H1 (cell line): ENCODE measurements around the gene MAFB. TPM values are rescaled to one million over a fixed set of nuclear protein-coding genes. Genes with fewer than 3 reads are reported as not detected.
A peak's percentile ranks its signal among the peaks of the same experiment; 100 is the strongest.

Experiments used
- CTCF ChIA-PET: fragments of 300-600 bp; sonication (Branson Sonifier 250); formaldehyde crosslinking; loops from one replicate; lab custom pipeline; 2021; ENCODE audit not compliant: partially characterized antibody; lab: Charles Lee
- POLR2A ChIA-PET: fragments of 300-600 bp; sonication (Branson Sonifier 250); formaldehyde crosslinking; loops from one replicate; lab custom pipeline; 2021; ENCODE audit warnings: inconsistent platforms; ENCODE audit not compliant: partially characterized antibody; lab: Charles Lee
- DNase-seq, 2 experiments: peaks; one replicate each; pipeline versions ENCODE4 v3.0.0 to v3.0.0-alpha.2; 2010 to 2022; ENCODE audit warnings: low spot score in 2 of 2, low read depth in 1 of 2, mixed read lengths in 1 of 2
- FAIRE-seq: peaks from 2 replicates; lab custom pipeline; 2011; peaks lifted over from hg19 to GRCh38; lab: Jason Lieb, UNC
- H2AFZ ChIP-seq: 2 replicates; pipeline ENCODE4 v1.8.1; 2012; ENCODE audit warnings: low read length, inconsistent platforms
- H2AK5ac ChIP-seq: 2 replicates; pipeline ENCODE4 v1.6.1; 2013; ENCODE audit warnings: low read depth, low read length
- H2BK120ac ChIP-seq: replicated peaks from 2 replicates; pipeline ENCODE3; 2013; ENCODE audit warnings: low read depth, low read length, inconsistent platforms
- H2BK12ac ChIP-seq: 2 replicates; pipeline ENCODE4 v1.6.1; 2013; ENCODE audit warnings: low read depth, low read length
- H2BK15ac ChIP-seq: 2 replicates; pipeline ENCODE4 v1.6.1; 2013; ENCODE audit warnings: low read length
- H2BK20ac ChIP-seq: 2 replicates; pipeline ENCODE4 v1.6.1; 2013; ENCODE audit warnings: low read length
- H2BK5ac ChIP-seq: 2 replicates; pipeline ENCODE4 v1.6.1; 2013; ENCODE audit warnings: low read depth, low read length
- H3K14ac ChIP-seq: 2 replicates; pipeline ENCODE4 v1.6.1; 2013; ENCODE audit warnings: inconsistent platforms; ENCODE audit not compliant: insufficient read length
- H3K18ac ChIP-seq: 2 replicates; pipeline ENCODE4 v1.6.1; 2013; ENCODE audit warnings: low read length; ENCODE audit errors: extremely low read depth
- H3K23ac ChIP-seq: 2 replicates; pipeline ENCODE4 v1.6.1; 2013; ENCODE audit warnings: inconsistent platforms; ENCODE audit not compliant: insufficient read length
- H3K23me2 ChIP-seq: 2 replicates; pipeline ENCODE4 v1.6.1; 2013; ENCODE audit warnings: low read depth, low read length
- H3K27ac ChIP-seq: 2 replicates; pipeline ENCODE4 v1.6.1; 2011; ENCODE audit warnings: low read depth, low read length, inconsistent platforms
- H3K27me3 ChIP-seq, 4 experiments: replicated peaks in 1 of 4; 1 replicate in 1 of 4; 2 replicates in 3 of 4; pipeline versions ENCODE4 v1.6.1 to v1.8.1; 2011 to 2013; ENCODE audit warnings: low read length in 3 of 4, mild to moderate bottlenecking in 3 of 4, inconsistent platforms in 2 of 4, mixed read lengths in 2 of 4, moderate library complexity in 1 of 4; ENCODE audit not compliant: control insufficient read depth in 3 of 4, insufficient read depth in 3 of 4; ENCODE audit errors: extremely low read depth in 1 of 4
- H3K36me3 ChIP-seq, 4 experiments: 2 replicates each; pipeline versions ENCODE4 v1.6.1 to v1.8.1; 2011 to 2013; ENCODE audit warnings: mild to moderate bottlenecking in 4 of 4, low read length in 3 of 4, moderate library complexity in 2 of 4, control low read depth in 1 of 4, inconsistent platforms in 1 of 4; ENCODE audit not compliant: insufficient read depth in 4 of 4, control insufficient read depth in 2 of 4
- H3K4ac ChIP-seq: replicated peaks from 2 replicates; pipeline ENCODE3; 2013; ENCODE audit warnings: low read length, low read depth, mixed read lengths, inconsistent platforms; ENCODE audit not compliant: insufficient read length
- H3K4me1 ChIP-seq, 4 experiments: replicated peaks in 1 of 4; 1 replicate in 1 of 4; 2 replicates in 3 of 4; pipeline versions ENCODE4 v1.6.1 to v1.8.1; 2011 to 2013; ENCODE audit warnings: low read length in 3 of 4, inconsistent platforms in 2 of 4, mixed read lengths in 1 of 4; ENCODE audit not compliant: insufficient read depth in 4 of 4, control insufficient read depth in 3 of 4
- H3K4me2 ChIP-seq, 2 experiments: 2 replicates each; pipeline versions ENCODE4 v1.6.1 to v1.8.1; 2011 to 2013; ENCODE audit warnings: low read depth in 2 of 2, low read length in 2 of 2, control low read depth in 1 of 2, inconsistent platforms in 1 of 2, mild to moderate bottlenecking in 1 of 2; ENCODE audit not compliant: insufficient read depth in 1 of 2
- H3K4me3 ChIP-seq, 4 experiments: fragments of 200-600, 300-600 bp in 1 of 4; sonication (generic), shearing (Covaris generic), sonication (Bioruptor Twin) in 1 of 4; 2 replicates each; pipeline versions ENCODE4 v1.5.1 to v1.8.1; 2011 to 2016; ENCODE audit warnings: low read length in 4 of 4, low read depth in 3 of 4, control low read depth in 2 of 4, inconsistent platforms in 2 of 4, mild to moderate bottlenecking in 2 of 4, mixed read lengths in 1 of 4, moderate library complexity in 1 of 4; ENCODE audit not compliant: insufficient read depth in 2 of 4; ENCODE audit errors: extremely low read depth in 1 of 4
- H3K56ac ChIP-seq: replicated peaks from 2 replicates; pipeline ENCODE3; 2013; ENCODE audit warnings: low read depth, mild to moderate bottlenecking, mixed read lengths, low read length, inconsistent platforms; ENCODE audit not compliant: insufficient read length
- H3K79me1 ChIP-seq: 2 replicates; pipeline ENCODE4 v1.6.1; 2013; ENCODE audit warnings: low read depth, low read length, control low read depth
- H3K79me2 ChIP-seq, 2 experiments: 2 replicates each; pipeline versions ENCODE4 v1.6.1 to v1.8.1; 2012 to 2013; ENCODE audit warnings: low read length in 2 of 2, mild to moderate bottlenecking in 2 of 2, inconsistent platforms in 1 of 2; ENCODE audit not compliant: insufficient read depth in 2 of 2, control insufficient read depth in 1 of 2
- H3K9ac ChIP-seq, 4 experiments: replicated peaks in 1 of 4; 1 replicate in 1 of 4; 2 replicates in 3 of 4; pipeline versions ENCODE4 v1.6.1 to v1.8.1; 2011 to 2013; ENCODE audit warnings: low read depth in 3 of 4, low read length in 3 of 4, control low read depth in 2 of 4, mild to moderate bottlenecking in 2 of 4, moderate library complexity in 2 of 4, inconsistent platforms in 1 of 4; ENCODE audit errors: extremely low read depth in 1 of 4
- H3K9me3 ChIP-seq, 2 experiments: 2 replicates each; pipeline versions ENCODE4 v1.6.1 to v1.8.1; 2012 to 2013; ENCODE audit warnings: mild to moderate bottlenecking in 2 of 2, moderate library complexity in 2 of 2, control low read depth in 1 of 2, inconsistent platforms in 1 of 2, low read depth in 1 of 2, low read length in 1 of 2, mixed read lengths in 1 of 2; ENCODE audit not compliant: insufficient read depth in 2 of 2
- H4K20me1 ChIP-seq, 2 experiments: replicated peaks in 1 of 2; 2 replicates each; pipeline versions ENCODE3 to v1.8.1; 2011 to 2013; ENCODE audit warnings: inconsistent platforms in 2 of 2, low read length in 2 of 2, mild to moderate bottlenecking in 1 of 2; ENCODE audit not compliant: insufficient read depth in 2 of 2, control insufficient read depth in 1 of 2
- H4K5ac ChIP-seq: 2 replicates; pipeline ENCODE4 v1.6.1; 2013; ENCODE audit warnings: low read length, low read depth, mixed read lengths, inconsistent platforms; ENCODE audit not compliant: insufficient read length
- H4K8ac ChIP-seq: 2 replicates; pipeline ENCODE4 v1.8.0; 2013; ENCODE audit warnings: mild to moderate bottlenecking, moderate library complexity, low read length, inconsistent platforms; ENCODE audit not compliant: insufficient read depth; ENCODE audit errors: extremely low read depth
- H4K91ac ChIP-seq: replicated peaks from 2 replicates; pipeline ENCODE3; 2013; ENCODE audit warnings: low read length, mixed read lengths, inconsistent platforms; ENCODE audit not compliant: insufficient read length
- ASH2L ChIP-seq: fragments of 200-600, 300-600 bp; sonication (generic); IDR thresholded peaks from one replicate; pipeline ENCODE4 v1.7.1; 2017; ENCODE audit warnings: low read length
- BCL11A ChIP-seq, 2 experiments: IDR thresholded peaks; one replicate each; pipeline ENCODE4 v1.6.1; 2011; ENCODE audit warnings: low read depth in 2 of 2, low read length in 2 of 2, mild to moderate bottlenecking in 2 of 2
- CREB1 ChIP-seq: IDR thresholded peaks from 2 replicates; pipeline ENCODE4 v1.6.1; 2012; ENCODE audit warnings: inconsistent platforms
- FOSL1 ChIP-seq: IDR thresholded peaks from 2 replicates; pipeline ENCODE4 v1.6.1; 2011; ENCODE audit warnings: mild to moderate bottlenecking, low read depth, low read length, moderate library complexity; ENCODE audit not compliant: insufficient read depth
- RAD21 ChIP-seq, 2 experiments: IDR thresholded peaks in 1 of 2; conservative IDR thresholded peaks in 1 of 2; 2 replicates each; pipeline ENCODE4 v1.6.1; 2011; ENCODE audit warnings: low read depth in 2 of 2, low read length in 2 of 2, improper control_type of control experiment in 1 of 2, inconsistent platforms in 1 of 2, mild to moderate bottlenecking in 1 of 2, moderate library complexity in 1 of 2
- RXRA ChIP-seq: IDR thresholded peaks from 2 replicates; pipeline ENCODE4 v1.6.1; 2011; ENCODE audit warnings: low read depth, mild to moderate bottlenecking, low read length, moderate library complexity; ENCODE audit not compliant: insufficient read depth
- SAP30 ChIP-seq: fragments of 300-600 bp; sonication (generic); IDR thresholded peaks from 2 replicates; pipeline ENCODE4 v1.7.1; 2012; ENCODE audit warnings: low read length, moderate library complexity, mild to moderate bottlenecking, inconsistent platforms; ENCODE audit not compliant: insufficient read depth, insufficient replicate concordance
- TBP ChIP-seq: IDR thresholded peaks from 2 replicates; pipeline ENCODE4 v1.6.1; 2011; ENCODE audit warnings: low read depth, low read length, improper control_type of control experiment
- WGBS, 2 experiments: shearing (Covaris generic) in 1 of 2; methylation state at CpG; one replicate each; pipeline versions ENCODE4 v1.1.6 to v1.1.7; 2013 to 2015; ENCODE audit warnings: low lambda C conversion rate in 2 of 2, mixed read lengths in 2 of 2, inconsistent platforms in 1 of 2, low coverage in 1 of 2, missing lambda C conversion rate in 1 of 2; ENCODE audit not compliant: insufficient replicate concordance in 2 of 2, insufficient coverage in 1 of 2, insufficient read length in 1 of 2; ENCODE audit errors: extremely low coverage in 1 of 2, missing lambda C conversion rate in 1 of 2; 5-methylcytosine and 5-hydroxymethylcytosine counted together
- polyA plus RNA-seq, 7 experiments: library from polyadenylated mRNA; depleted of rRNA in 3 of 7; stranded (reverse) in 5 of 7; unstranded in 2 of 7; fragments of >200 nt in 5 of 7; fragments of 200-250 nt in 2 of 7; gene quantifications; 1 replicate in 5 of 7; 2 replicates in 1 of 7; 4 replicates in 1 of 7; pipeline versions ENCODE4 v1.2.1 to v1.2.3, GENCODE V29; 2011 to 2013; ENCODE audit warnings: missing spikeins in 2 of 7, mixed read lengths in 2 of 7
- total RNA-seq: library from RNA; stranded (reverse); fragmentation: NEBNext Ultra II Directional; extraction: Animal tissue kit (Norgen Biotek cat#: 25700); gene quantifications from 2 replicates; pipeline ENCODE4 v1.2.1, GENCODE V29; 2021
- TF ChIP-seq, protein P1 (sequence below), 3 experiments: IDR thresholded peaks; 1 replicate in 2 of 3; 2 replicates in 1 of 3; pipeline versions ENCODE4 v1.5.1 to v1.6.1; 2011; ENCODE audit warnings: low read length in 3 of 3, mild to moderate bottlenecking in 3 of 3, inconsistent platforms in 2 of 3, low read depth in 1 of 3, moderate library complexity in 1 of 3; ENCODE audit not compliant: insufficient read depth in 1 of 3; ENCODE audit errors: control extremely low read depth in 1 of 3

MAFB gene
- total and polyA plus RNA-seq, 2 of the 8 experiments (the other 6 are each of a cell fraction or from before 2014, with no cell fraction given), result 0.83 to 1.8 TPM

DNA sequence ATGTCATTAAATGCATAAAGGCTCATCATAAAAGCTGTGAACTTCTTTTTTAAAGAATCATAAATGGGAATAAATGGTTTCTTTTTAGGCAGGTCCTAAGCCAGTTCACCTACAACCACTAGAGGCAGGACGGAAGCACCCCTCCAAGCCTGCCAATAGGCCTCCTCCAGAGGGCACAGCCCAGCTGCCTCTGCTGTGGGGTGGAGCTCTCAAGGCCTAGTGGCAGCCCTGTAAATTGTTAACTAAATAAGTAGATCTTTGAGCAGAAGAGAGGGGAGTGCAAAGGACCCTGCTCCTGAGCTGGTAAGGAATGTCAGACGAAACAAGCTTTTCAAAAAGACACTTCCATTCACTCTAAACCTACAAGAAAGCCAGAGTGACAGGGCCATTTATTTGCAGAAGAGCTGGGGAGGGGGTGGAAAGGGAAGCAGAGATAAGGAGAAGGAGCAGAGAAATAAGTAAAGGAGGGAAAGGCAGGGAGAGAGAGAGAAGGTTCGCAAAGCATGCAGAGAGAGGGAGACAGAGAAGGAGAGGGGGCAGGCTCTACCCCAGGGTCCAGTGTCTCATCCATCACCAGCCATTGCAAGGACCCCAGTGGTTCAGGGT is 18.0 kb upstream of the MAFB start:
- H3K4me3 ChIP-seq, result no peak overlapping the region

More for the DNA sequence above, 18.0 kb upstream of the MAFB start:
- DNase-seq, result peak in 1 of 2 experiments; percentile 59
- H3K23ac ChIP-seq, result no peak overlapping the region
- peaks cover 0 to 8% of the 10 kb centered on the region in 2 experiments; a peak in 2 of 4 replicates for H3K9me3 ChIP-seq
- H2AFZ ChIP-seq, result no peak overlapping the region
- ChIA-PET POLR2A (no interaction called here), CTCF (interaction anchor here (0.6 to 6.3 kb wide), 17 partner anchors 8 to 428 kb away, joined by 3 to 43 read pairs (median 5); partner anchors contain the start of gene MAFB)
- no peak overlapping the region for H3K56ac ChIP-seq
- H2BK15ac ChIP-seq, result no peak overlapping the region
- no peak overlapping the region for H4K91ac ChIP-seq
- no peak overlapping the region for H2AK5ac ChIP-seq
- no peak overlapping the region for H2BK20ac ChIP-seq
- no peak overlapping the region for H3K27ac ChIP-seq
- no peaks in the 10 kb centered on the region for H3K79me2 ChIP-seq
- H3K18ac ChIP-seq, result no peak overlapping the region
- no peaks in the 10 kb centered on the region for H3K36me3 ChIP-seq
- peak; percentile 69 for FAIRE-seq
- H3K14ac ChIP-seq, result no peak overlapping the region
- H3K4ac ChIP-seq, result no peak overlapping the region
- H4K5ac ChIP-seq, result no peak overlapping the region
- TF ChIP-seq, protein P1, sequence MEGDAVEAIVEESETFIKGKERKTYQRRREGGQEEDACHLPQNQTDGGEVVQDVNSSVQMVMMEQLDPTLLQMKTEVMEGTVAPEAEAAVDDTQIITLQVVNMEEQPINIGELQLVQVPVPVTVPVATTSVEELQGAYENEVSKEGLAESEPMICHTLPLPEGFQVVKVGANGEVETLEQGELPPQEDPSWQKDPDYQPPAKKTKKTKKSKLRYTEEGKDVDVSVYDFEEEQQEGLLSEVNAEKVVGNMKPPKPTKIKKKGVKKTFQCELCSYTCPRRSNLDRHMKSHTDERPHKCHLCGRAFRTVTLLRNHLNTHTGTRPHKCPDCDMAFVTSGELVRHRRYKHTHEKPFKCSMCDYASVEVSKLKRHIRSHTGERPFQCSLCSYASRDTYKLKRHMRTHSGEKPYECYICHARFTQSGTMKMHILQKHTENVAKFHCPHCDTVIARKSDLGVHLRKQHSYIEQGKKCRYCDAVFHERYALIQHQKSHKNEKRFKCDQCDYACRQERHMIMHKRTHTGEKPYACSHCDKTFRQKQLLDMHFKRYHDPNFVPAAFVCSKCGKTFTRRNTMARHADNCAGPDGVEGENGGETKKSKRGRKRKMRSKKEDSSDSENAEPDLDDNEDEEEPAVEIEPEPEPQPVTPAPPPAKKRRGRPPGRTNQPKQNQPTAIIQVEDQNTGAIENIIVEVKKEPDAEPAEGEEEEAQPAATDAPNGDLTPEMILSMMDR (IDR thresholded peaks at IDR 0.05; ENCODE audit: control extremely low read depth in 1 of 3, insufficient read depth in 1 of 3, low read depth in 1 of 3, low read length in 3 of 3), result peak; percentile 69 to 90 (median 74)
- TF ChIP-seq FOSL1, result no peak
- TF ChIP-seq CREB1, result no peak
- peak; percentile 37 for TF ChIP-seq ASH2L
- TF ChIP-seq RXRA, result no peak
- TF ChIP-seq TBP, result 0 out of 2 replicates have a peak, but pooled peaks have one; percentile 33
- TF ChIP-seq RAD21 (IDR thresholded peaks at IDR 0.05 in 1 of 2, conservative IDR thresholded peaks at IDR 0.05 in 1 of 2; ENCODE audit: low read depth in 2 of 2, low read length in 2 of 2), result peak; percentile 54 to 63
- TF ChIP-seq SAP30, result no peak
- TF ChIP-seq BCL11A (IDR thresholded peaks at IDR 0.05; ENCODE audit: low read depth in 2 of 2, low read length in 2 of 2), result no peak
- H2BK12ac ChIP-seq, result no peak overlapping the region
- peaks cover 0 to 3% (median 0%) of the 10 kb centered on the region in 4 experiments; a peak in 1 of 7 replicates for H3K4me1 ChIP-seq
- no peak overlapping the region; a peak in 1 of 4 replicates for H3K4me2 ChIP-seq
- no peak overlapping the region for H2BK120ac ChIP-seq
- no peaks in the 10 kb centered on the region for H3K79me1 ChIP-seq
- peak overlapping the region in 1 of 4 experiments; percentile 64; a peak in 1 of 7 replicates for H3K9ac ChIP-seq
- H4K20me1 ChIP-seq, result no peaks in the 10 kb centered on the region
- no peaks in the 10 kb centered on the region for H3K23me2 ChIP-seq
- no peak overlapping the region for H4K8ac ChIP-seq
- WGBS, 2 experiments, result 36% methylated on average over 3 of the region's 3 CpGs; no CpG with 5 or more reads in 1 of the 2 experiments
- H2BK5ac ChIP-seq, result no peak overlapping the region
- no peaks in the 10 kb centered on the region for H3K27me3 ChIP-seq
